Stimulated activated effector memory CD8-positive, alpha-beta T cell treated with anti-CD3 and anti-CD28 coated beads, Interleukin-12 subunit alpha, Interleukin-12 subunit beta, amount 100 ng/mL, for 72 hours (primary cell): ENCODE measurements around the gene SMOC2.
"Not testable (repeated sequence)": the region's sequence is repeated elsewhere in the genome, so short reads cannot be mapped to it uniquely, and the experiment has no call there.

ENCODE experiments used
- ATAC-seq: fragments of 150-1000 bp; cut with Tn5 transposase; 2 replicates; pipeline ENCODE4 v1.10.0; 2021
- DNase-seq, 2 donors: peaks; one replicate each; pipeline ENCODE4 v3.0.0; 2021 to 2022; ENCODE audit warnings: low spot score in 2 of 2
- H3K27ac Mint-ChIP-seq: one replicate; pipeline ENCODE4 v1.8.0; 2022; ENCODE audit warnings: mild to moderate bottlenecking, mixed read lengths
- H3K36me3 Mint-ChIP-seq: one replicate; pipeline ENCODE4 v1.8.0; 2022; ENCODE audit warnings: mild to moderate bottlenecking, mixed read lengths
- H3K4me1 Mint-ChIP-seq: one replicate; pipeline ENCODE4 v1.8.0; 2022; ENCODE audit warnings: mixed read lengths
- H3K4me3 Mint-ChIP-seq: one replicate; pipeline ENCODE4 v1.8.0; 2022; ENCODE audit warnings: mild to moderate bottlenecking, mixed read lengths
- H3K9me3 Mint-ChIP-seq: one replicate; pipeline ENCODE4 v1.8.0; 2022; ENCODE audit warnings: mixed read lengths

Gene SMOC2

GRCh38 chr6:168684471-168684870 lies 243.5 kb downstream of the SMOC2 start:
- Mint-ChIP-seq H3K27ac (no peak overlapping the region), H3K4me1 (no peaks in the 10 kb centered on the region), H3K4me3 (no peak overlapping the region), H3K9me3 (no peaks in the 10 kb centered on the region), H3K36me3 (no peaks in the 10 kb centered on the region)
- ATAC-seq = no peak
- DNase-seq = no peak

- Mint-ChIP-seq H3K36me3 (no peaks in the 10 kb centered on the region), H3K4me1 (no peaks in the 10 kb centered on the region), H3K4me3 (no peak overlapping the region), H3K27ac (no peak overlapping the region), H3K9me3 (no peaks in the 10 kb centered on the region)
- DNase-seq = no peak
- no peak for ATAC-seq
Observed at GRCh38 chr6:168684906-168685305, 243.9 kb downstream of the SMOC2 start.

GRCh38 chr6:168686029-168686738 lies 245.2 kb downstream of the SMOC2 start:
- no peak for ATAC-seq
- DNase-seq = no peak
- no peak overlapping the region for H3K4me3 Mint-ChIP-seq
- H3K9me3 Mint-ChIP-seq = no peaks in the 10 kb centered on the region
- no peaks in the 10 kb centered on the region for H3K4me1 Mint-ChIP-seq
- no peaks in the 10 kb centered on the region for H3K36me3 Mint-ChIP-seq
- no peak overlapping the region for H3K27ac Mint-ChIP-seq

- Mint-ChIP-seq H3K27ac (no peak overlapping the region), H3K9me3 (no peaks in the 10 kb centered on the region), H3K4me1 (no peaks in the 10 kb centered on the region), H3K36me3 (no peaks in the 10 kb centered on the region), H3K4me3 (no peak overlapping the region)
- no peak for ATAC-seq
- no peak for DNase-seq
Observed at GRCh38 chr6:168686831-168687730, 246.1 kb downstream of the SMOC2 start.

GRCh38 chr6:168690271-168690670 lies 249.3 kb downstream of the SMOC2 start:
- no peak for DNase-seq
- no peak overlapping the region for H3K4me3 Mint-ChIP-seq
- no peak overlapping the region for H3K27ac Mint-ChIP-seq
- H3K4me1 Mint-ChIP-seq = no peaks in the 10 kb centered on the region
- no peaks in the 10 kb centered on the region for H3K36me3 Mint-ChIP-seq
- H3K9me3 Mint-ChIP-seq = no peaks in the 10 kb centered on the region
- ATAC-seq = no peak

- DNase-seq (no peak), ATAC-seq (no peak)
- Mint-ChIP-seq H3K27ac (no peak overlapping the region), H3K36me3 (no peaks in the 10 kb centered on the region), H3K4me3 (no peak overlapping the region), H3K4me1 (no peaks in the 10 kb centered on the region), H3K9me3 (no peaks in the 10 kb centered on the region)
Observed at GRCh38 chr6:168691774-168692173, 250.8 kb downstream of the SMOC2 start.

GRCh38 chr6:168692193-168692914 lies 251.4 kb downstream of the SMOC2 start:
- DNase-seq (no peak), ATAC-seq (no peak)
- Mint-ChIP-seq H3K27ac (no peak overlapping the region), H3K4me1 (no peaks in the 10 kb centered on the region), H3K36me3 (no peaks in the 10 kb centered on the region), H3K9me3 (no peaks in the 10 kb centered on the region), H3K4me3 (no peak overlapping the region)

GRCh38 chr6:168692915-168693257 lies 251.9 kb downstream of the SMOC2 start:
- not testable (repeated sequence) for H3K4me1 Mint-ChIP-seq, H3K36me3 Mint-ChIP-seq, H3K9me3 Mint-ChIP-seq, H3K27ac Mint-ChIP-seq, DNase-seq, ATAC-seq, H3K4me3 Mint-ChIP-seq

GRCh38 chr6:168694797-168695196 lies 253.8 kb downstream of the SMOC2 start:
- not testable (repeated sequence) for H3K36me3 Mint-ChIP-seq, DNase-seq, H3K4me1 Mint-ChIP-seq, H3K9me3 Mint-ChIP-seq, ATAC-seq, H3K27ac Mint-ChIP-seq, H3K4me3 Mint-ChIP-seq

GRCh38 chr6:168695701-168696100 lies 254.7 kb downstream of the SMOC2 start:
- DNase-seq (no peak), ATAC-seq (no peak)
- Mint-ChIP-seq H3K36me3 (no peaks in the 10 kb centered on the region), H3K9me3 (no peaks in the 10 kb centered on the region), H3K4me1 (no peaks in the 10 kb centered on the region), H3K27ac (no peak overlapping the region), H3K4me3 (no peak overlapping the region)

GRCh38 chr6:168698923-168699322 lies 257.9 kb downstream of the SMOC2 start:
- Mint-ChIP-seq H3K4me3 (no peak overlapping the region), H3K9me3 (no peaks in the 10 kb centered on the region), H3K36me3 (no peaks in the 10 kb centered on the region), H3K27ac (no peak overlapping the region), H3K4me1 (no peaks in the 10 kb centered on the region)
- ATAC-seq = no peak
- DNase-seq = no peak

- no peak for DNase-seq
- Mint-ChIP-seq H3K4me3 (no peak overlapping the region), H3K27ac (no peak overlapping the region), H3K36me3 (no peaks in the 10 kb centered on the region), H3K4me1 (no peaks in the 10 kb centered on the region), H3K9me3 (no peaks in the 10 kb centered on the region)
- no peak for ATAC-seq
Observed at GRCh38 chr6:168699631-168700295, 258.8 kb downstream of the SMOC2 start.

- Mint-ChIP-seq H3K9me3 (no peaks in the 10 kb centered on the region), H3K4me3 (no peak overlapping the region), H3K36me3 (no peaks in the 10 kb centered on the region), H3K4me1 (no peaks in the 10 kb centered on the region), H3K27ac (no peak overlapping the region)
- DNase-seq (no peak), ATAC-seq (peak; percentile 5)
Observed at GRCh38 chr6:168700880-168701279, 259.9 kb downstream of the SMOC2 start.

GRCh38 chr6:168703990-168704389 lies 263.0 kb downstream of the SMOC2 start:
- Mint-ChIP-seq H3K36me3 (no peaks in the 10 kb centered on the region), H3K9me3 (no peaks in the 10 kb centered on the region), H3K4me3 (no peak overlapping the region), H3K4me1 (no peaks in the 10 kb centered on the region), H3K27ac (no peak overlapping the region)
- DNase-seq = no peak
- no peak for ATAC-seq

- no peaks in the 10 kb centered on the region for H3K9me3 Mint-ChIP-seq
- H3K4me3 Mint-ChIP-seq = no peak overlapping the region
- DNase-seq = no peak
- no peak overlapping the region for H3K27ac Mint-ChIP-seq
- no peaks in the 10 kb centered on the region for H3K36me3 Mint-ChIP-seq
- ATAC-seq = no peak
- no peaks in the 10 kb centered on the region for H3K4me1 Mint-ChIP-seq
Observed at GRCh38 chr6:168704678-168705077, 263.7 kb downstream of the SMOC2 start.
